Measurements from ENCODE around the gene WBP2. TPM values are rescaled to one million over a fixed set of nuclear protein-coding genes. Genes with fewer than 3 reads are reported as not detected.

Gene WBP2
- total and polyA plus RNA-seq, 9 of the 15 experiments (the other 6 are each of a cell fraction or from before 2014, with no cell fraction given): 2.2 to 74.3 (median 20.0) TPM

GRCh38 chr17:75842963-75843576 is 12.1 kb downstream of the WBP2 start (continued):
- 0 out of 2 replicates have a peak, but pooled peaks have one; percentile 20 for TF ChIP-seq FOXP4 (CRISPR knock-in tag; IDR thresholded peaks at IDR 0.05; ENCODE audit: borderline replicate concordance)
- TF ChIP-seq GABPB1 (CRISPR knock-in tag; IDR thresholded peaks at IDR 0.05): 0 out of 2 replicates have a peak, but pooled peaks have one; percentile 17
- peak; percentile 43 for TF ChIP-seq USF1 (CRISPR knock-in tag; IDR thresholded peaks at IDR 0.05)
- TF ChIP-seq MYC (IDR thresholded peaks at IDR 0.05; ENCODE audit: low read depth, low read length): 0 out of 2 replicates have a peak, but pooled peaks have one; percentile 13
- TF ChIP-seq MYC (CRISPR knock-in tag; IDR thresholded peaks at IDR 0.05; ENCODE audit: borderline replicate concordance, low read depth): no peak
- TF ChIP-seq MAX (CRISPR knock-in tag; IDR thresholded peaks at IDR 0.05): peak; percentile 27; the same call in 1 of the 2 replicates
- no peak for TF ChIP-seq ZNF407 (IDR thresholded peaks at IDR 0.05; ENCODE audit: low read depth)

All from K562 (cell line).